Globus pallidus (tissue), 1 donor: ENCODE data around the gene PTPRD.
A peak's percentile ranks its signal among the peaks of the same experiment; 100 is the strongest.

ENCODE experiments used
- DNase-seq: peaks from one replicate; pipeline ENCODE4 v3.0.0-alpha.2; 2015; ENCODE audit warnings: low spot score

The PTPRD gene

DNA sequence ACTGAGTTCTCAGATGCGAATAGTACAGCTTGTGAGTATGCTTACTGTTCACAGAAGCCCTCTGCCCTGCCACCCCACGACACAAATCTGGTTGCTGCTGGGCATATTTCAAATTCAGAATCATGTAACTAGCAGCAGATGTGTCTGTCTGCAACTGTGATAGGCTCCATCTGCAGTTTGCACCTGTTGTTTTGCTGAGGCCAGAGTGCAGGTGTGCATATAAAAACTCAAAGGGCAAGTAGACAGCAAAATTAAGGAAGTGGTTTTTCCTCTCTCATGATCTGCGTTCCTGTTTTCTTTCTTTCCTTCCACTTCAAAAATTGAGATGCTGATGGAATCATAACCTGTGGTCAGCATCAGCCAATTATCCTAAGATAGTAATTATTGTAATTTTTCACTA, 1000.5 kb downstream of the PTPRD start:
- DNase-seq: no peak

DNA sequence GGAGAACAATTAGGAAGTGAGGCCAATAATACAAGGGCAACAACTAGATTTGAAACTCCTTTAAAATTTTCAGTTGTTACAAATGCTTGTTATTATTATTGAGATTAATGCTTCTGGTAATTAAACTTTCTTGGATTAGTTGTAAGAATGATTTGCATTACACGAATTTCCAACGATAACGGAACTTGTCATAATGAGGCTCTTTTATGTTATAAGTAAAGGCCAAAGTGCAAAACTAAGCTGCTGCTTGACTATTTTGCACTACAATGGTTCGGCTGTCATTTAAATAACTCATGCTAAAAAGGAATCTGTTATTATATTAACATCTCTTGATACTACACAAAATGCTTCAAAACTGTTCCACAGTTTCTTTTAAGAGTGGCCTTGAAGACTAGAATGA, 1007.1 kb downstream of the PTPRD start:
- no peak for DNase-seq

DNA sequence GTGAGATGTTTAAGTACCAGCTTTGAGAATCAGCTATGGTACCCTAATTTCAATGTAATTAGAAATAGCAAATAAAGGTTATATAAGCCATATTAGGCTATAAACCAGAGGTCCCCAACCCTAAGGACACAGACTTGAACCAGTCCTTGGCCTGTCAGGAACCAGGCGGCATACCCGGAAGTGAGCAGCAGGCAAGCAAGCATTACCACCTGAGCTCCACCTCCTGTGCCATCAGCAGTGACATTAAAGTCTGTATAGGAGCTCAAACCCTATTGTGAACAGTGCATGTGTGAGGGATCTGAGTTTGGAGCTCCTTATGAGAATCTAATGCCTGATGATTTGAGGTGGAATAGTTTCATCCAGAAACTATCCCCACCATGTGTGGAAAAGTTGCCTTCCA, 1009.5 kb downstream of the PTPRD start:
- no peak for DNase-seq

DNA sequence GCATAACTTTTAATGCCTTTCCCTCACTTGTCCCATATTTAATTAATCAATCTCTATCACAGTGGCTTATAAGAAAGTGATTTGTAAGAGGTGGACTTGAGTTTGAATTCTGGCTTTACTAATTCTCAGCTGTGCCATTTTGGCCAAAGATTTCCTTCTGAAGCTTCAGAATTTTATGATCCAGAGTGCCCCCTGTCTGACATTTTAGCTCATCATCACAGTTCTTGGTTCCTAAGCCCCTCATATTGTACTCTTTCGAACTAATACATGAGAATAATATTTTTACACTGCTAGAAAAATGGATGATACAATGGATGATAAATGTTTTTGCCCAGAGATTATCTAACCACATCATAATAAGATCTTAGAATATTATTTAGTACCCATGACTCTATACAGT, 1014.1 kb downstream of the PTPRD start:
- DNase-seq: no peak

DNA sequence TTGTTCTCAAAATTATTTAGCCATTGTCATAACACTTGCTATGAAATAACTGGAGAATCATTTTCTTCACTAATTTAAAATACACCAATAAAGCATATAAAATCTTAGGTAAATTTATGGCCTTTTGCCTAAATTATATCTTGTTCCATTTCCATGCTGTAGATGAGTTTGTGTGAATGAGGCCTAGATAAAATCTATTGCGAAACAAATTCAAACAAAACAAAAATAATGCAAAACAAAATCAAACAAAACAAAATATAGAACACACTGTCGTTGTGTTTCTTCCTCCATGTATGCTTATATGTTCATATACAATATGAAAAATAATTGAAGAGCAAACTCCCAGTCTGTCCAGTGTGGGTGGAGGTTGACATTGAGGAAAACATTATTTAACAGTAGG, 1020.7 kb downstream of the PTPRD start:
- no peak for DNase-seq

DNA sequence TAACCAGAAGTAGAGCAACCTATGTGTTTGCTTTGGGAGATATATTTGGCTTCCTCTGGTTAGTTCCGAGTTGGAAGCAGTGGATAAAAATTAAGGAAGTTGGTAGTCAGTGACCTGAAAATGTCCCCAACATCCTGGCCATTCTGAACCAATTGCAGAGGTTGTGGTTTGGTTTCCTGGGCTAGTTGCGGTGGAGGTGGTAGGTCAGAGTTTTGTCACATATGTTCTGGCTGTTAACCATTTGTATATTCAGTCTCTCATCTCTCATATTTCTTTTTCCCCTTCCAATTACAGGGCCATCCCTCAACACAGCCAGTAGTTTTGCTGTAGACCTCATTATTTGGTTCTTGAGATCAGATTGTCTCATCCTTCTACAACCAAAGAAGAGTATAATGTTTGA, 1026.9 kb downstream of the PTPRD start:
- DNase-seq: no peak

DNA sequence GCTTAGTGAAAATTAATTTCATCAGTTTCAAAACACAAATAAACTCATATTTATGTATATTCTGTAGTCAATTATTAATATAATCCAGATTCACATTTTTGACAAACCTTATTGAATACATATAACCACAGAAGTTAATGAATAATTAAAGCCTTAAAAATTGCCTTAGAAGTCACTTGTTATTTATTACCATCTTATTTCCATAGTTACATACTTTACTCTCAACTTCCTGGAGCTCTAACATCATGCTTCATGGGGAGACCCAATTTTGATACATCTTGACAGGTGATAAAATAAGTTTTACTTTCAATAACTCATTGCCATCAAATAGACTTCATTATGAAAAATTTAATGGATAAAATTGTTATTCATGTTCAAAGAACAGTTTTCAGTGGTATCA, 1038.7 kb downstream of the PTPRD start:
- DNase-seq: no peak

DNA sequence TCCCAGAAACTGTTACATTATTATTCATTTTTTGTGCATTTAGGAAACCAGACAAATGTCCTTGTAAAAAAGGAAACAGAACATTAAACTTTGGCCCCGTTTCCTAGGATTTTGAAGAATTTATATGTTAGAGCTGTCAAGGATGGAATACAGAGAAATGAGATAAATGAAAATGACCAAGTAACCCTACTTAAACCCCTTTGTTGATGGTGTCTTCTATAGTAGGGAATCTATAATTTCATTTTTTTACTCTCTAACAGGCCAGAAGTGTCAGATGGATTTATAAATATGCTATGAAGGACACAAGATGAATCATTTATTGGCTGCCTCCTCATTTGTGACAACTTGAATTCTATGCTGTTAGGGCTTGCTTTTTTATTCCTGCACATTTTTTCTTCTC, 1047.1 kb downstream of the PTPRD start:
- DNase-seq: no peak

DNA sequence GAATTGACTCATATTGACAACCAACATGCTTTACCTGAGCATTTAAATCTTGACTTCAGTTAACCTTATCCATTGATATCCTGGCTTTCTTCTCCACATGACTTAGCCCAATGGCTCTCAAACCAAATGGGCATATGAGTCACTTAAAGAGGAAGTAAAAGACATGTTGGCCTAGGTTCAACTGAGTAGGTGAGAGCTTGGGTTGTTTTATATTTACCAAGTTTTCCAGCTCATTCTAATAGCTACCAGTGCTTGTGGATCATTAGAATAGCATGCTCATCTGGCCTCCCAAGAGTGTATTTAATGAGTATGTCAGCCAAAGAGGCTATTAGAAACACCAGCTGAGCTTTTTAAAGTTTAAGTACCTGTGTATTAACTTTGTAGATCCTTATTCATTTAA, 1049.0 kb downstream of the PTPRD start:
- DNase-seq: no peak

DNA sequence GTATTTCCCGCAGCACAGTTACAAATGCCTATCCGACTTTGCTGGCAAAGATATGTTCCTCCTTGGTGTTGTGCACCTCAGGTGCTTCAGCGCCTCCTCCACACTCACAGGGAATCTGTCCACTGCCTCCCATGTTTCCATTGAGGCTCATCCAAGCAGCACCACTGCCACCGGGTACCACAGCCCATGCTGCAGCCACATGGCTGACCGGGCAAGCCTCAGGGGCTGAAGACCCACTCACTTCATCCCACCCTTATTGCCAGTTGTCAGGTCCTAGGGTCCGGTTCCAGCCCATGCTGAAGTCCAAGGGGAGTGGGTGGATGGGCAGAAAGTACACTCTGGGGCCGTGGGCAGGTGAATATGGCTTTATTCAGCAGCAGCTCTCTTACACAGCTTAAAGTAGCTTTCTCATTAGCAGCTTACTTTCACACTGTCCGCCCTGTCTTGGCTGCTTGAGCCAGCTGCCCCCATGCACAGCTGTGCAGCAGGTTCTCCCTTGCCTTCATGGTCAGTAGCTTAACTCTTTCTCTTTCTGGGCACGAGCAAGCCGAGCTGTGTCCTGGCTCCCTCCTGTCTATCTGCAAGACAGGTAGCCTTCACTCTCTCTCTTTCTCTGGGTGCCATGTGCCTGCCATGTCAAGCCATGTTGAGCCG, 1052.3 kb downstream of the PTPRD start:
- DNase-seq: no peak

DNA sequence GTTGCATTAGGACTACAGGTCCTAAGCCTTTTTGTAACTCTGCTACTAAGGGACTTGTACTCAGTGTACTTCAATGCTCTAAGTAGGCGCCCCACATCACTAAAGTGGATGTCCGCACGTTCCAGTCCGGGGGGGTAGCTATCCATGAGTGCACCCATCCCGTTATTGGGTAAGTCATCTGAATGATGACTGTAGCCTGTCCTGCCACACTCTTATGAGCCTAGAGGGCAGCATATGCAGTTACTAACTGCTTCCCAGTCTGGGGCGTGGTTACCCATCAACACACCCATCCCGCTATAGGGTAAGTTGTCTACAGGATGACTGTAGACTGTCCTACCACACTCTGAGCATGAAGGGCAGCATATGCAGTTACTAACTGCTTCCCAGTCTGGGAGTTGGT, 1053.9 kb downstream of the PTPRD start:
- no peak for DNase-seq

DNA sequence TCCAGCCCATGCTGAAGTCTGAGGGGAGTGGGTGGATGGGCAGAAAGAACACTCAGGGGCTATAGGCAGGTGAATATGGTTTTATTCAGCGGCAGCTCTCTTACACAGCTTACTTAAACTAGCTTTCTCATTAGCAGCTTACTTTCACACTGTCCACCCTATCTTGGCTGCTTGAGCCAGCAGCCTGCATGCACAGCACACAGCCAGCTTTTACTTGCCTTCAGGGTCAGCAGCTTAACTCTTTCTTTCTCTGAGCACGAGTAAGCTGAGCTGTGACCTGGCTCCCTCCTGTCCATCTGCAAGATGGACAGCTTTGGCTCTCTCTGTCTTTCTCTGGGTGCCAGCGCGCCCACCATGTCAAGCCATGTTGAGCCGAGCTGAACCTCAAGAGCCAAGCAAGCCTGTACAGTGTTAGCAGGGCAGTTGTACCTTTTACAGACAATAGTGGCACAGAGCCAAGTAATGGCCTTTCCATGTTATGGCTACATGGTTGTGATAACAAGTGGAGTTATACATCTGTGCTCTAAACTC, 1054.9 kb downstream of the PTPRD start:
- DNase-seq: no peak

DNA sequence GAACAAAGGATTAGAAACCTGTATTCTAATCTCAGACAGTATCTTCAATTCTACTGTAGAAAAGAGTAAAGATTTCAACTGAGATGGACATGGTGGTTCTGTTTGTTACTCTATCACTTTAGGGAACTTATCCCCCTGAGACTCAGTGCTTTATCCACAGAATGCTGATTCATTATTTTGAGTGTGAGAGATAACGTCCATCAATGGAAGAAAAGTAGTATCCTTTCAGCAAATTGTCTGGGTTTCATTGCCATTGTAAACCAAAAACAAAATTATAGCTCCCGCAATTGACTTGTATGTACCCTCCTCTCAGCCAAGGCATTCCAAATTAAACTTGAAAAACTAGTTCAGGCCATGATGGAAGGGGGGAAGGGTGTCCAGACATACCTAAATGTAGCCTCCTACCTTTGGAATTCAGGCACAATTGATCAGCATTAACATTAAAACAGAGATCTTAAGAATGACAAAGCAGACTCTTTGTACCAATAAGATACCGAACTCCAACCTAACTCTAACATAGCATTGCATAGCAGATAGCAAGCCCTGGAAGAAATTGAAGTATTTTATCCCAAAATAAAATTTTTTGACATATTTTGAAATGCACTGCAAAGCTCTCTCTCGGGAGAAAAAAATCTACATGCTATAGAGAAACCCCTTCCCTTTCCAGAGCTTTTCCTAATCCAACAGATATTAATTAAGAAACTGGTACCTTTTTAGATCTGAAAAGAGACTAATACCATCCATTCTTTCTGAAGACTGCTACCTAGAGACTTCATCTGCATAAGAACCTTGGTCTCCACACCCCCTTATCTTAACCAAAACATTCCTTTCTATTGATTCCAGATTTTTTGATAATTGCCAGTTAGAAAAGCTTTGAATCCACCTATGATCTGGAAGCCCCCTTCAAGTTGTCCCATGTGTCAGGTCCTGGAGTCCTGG, 1055.7 kb downstream of the PTPRD start:
- no peak for DNase-seq

DNA sequence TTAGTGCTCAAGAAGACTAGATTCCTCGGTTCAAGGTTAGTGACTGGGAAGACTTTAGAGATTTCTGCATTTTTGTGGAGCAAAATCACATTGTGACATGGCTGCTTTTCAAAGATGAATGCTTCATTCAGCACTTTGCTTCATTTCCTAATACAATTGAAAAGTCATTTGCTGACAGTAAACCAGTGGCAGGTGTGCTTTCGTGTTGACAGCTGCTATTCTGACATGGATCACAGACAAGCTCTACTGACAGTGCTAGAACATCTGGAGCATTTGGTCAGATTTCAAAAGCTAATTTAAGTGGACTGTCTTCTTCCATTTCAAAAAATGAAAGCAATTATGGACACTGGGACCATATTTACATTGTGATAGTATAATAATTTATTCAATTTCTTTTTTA, 1060.1 kb downstream of the PTPRD start:
- no peak for DNase-seq

DNA sequence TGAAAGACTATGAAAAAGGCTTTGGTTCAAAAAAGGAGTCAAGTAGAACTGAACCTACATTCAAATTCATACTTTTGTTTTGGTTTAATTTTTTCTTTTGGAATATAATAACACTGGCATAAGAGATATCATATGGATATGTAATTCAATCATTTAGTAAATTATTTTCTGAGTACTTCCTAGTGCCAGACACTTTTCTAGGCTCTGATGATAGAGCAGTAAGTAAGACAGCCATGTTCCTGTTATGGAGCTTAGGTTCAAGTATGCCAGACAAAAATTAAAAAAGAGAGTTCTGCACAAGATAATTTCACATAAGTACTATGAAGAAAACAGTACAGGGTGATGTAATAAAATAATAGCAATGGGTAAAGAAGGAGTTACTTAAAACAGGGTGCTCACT, 1074.0 kb downstream of the PTPRD start:
- no peak for DNase-seq

DNA sequence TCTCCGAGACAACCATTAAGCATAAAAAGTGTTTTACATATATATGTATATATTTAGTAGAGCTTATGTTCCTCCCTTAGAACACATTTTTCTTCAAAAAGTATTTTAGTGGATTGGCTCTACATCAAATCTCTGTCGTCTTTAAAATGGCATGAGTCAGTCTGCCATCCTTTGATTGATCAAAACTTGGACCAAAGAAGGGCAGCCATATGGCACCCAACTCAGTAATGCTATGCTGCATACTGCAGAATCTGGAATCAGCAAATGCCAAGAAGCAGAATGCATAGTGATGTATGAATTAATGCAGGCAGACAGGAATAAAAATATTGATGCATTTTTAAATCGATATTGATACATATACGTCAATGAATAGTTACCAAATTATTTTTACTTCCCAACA, 1074.4 kb downstream of the PTPRD start:
- no peak for DNase-seq

DNA sequence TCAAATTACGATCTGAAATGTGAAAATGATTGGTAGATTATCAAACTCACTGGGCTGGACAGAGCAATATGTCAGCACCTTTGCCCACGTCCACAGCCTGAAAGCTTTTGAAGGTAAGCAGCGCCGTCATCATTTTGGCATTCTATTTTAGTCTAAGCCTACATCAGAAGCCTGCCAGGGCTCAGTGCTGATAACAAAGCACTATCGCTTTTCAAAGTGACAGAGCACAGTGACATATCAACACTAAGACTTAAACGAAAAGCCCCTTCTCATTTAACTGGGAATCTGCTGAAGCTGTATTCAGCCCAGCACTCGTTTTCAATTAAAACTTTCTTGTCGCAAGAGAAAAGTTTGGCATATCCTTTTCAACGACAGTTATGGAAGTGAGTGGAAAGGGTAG, 1076.3 kb downstream of the PTPRD start:
- no peak for DNase-seq

DNA sequence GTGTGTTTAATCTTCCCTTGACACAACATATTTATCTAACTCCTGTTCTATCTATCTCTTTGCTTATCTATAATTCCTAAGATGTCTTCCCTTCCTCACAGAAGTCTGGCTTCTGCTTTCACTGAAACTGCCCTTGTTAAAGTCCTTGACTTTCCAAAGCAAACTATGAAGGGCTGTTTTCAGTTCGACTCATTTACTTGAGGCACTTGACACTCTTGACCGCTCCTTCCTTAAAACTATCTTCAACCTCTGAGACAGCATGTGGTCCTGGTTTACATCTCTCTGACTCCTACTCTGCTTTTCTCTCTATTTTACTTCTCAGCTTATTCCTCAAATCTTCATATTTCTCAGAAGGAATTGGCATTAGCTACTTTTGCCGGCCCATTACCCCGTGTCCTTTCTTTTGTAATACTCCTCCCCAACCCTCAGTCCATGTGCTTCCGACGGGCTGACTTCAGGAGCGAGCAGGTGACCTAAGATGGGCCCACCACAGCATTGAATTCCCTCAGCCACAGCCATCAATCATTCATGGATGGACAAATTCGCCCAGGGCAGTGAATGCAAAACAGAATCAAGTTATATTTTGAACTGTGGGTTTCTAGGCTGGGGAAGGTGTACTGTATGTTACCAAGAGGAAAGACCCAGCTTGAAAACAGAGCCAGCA, 1089.2 kb downstream of the PTPRD start:
- DNase-seq: no peak

DNA sequence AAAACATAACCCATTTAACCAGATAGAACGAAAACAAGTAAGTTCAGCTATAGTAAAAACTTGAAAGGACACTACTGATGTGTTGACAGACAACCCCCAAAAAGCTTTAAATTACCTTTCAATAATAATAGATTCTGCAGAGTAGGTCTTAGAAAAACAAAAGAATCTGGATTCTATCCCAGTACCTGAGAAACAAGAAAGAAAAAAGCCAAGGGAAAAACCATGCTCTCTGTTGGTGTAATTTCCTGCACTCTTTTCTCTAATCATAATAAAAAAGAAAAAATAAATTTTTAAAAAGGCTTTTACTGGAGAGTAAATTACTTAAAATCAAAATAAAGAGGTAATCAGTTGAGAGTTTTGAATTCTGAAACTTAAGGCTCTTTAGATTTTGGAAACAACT, 1090.4 kb downstream of the PTPRD start:
- no peak for DNase-seq

DNA sequence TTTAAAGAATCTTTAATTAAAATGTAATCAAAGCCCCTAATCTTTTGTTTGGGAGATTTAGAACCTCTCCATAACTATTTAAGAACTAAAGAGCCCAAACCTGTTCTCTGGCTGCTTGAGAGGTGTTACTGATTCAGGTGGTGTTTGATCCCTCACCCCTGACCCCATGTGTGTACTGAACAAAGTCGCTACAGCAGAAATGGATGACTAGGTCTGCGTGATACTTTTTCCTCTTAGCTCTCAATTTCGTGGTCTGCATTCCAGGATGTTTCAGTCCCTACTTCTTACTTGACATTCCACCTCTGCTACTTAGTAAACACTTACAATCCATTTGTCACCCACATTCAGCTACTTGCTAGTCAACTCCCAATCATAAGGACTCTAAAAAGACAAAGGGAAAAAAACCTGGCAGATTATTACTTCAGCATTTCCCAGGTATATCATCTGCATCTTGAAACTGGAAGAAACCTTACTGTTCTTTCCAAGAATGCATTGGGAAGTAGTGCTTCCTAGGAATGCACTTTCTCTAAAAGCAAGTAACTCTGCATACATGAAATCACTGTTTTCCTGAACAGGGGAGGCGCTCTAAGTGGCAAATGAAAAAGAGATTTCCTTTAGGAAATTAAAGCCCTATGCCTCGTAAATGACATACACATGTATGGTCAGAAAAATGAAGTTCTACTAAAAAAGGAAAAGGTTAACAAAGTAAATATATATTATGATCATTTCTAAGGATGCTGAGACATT, 1091.6 kb downstream of the PTPRD start:
- DNase-seq: no peak

DNA sequence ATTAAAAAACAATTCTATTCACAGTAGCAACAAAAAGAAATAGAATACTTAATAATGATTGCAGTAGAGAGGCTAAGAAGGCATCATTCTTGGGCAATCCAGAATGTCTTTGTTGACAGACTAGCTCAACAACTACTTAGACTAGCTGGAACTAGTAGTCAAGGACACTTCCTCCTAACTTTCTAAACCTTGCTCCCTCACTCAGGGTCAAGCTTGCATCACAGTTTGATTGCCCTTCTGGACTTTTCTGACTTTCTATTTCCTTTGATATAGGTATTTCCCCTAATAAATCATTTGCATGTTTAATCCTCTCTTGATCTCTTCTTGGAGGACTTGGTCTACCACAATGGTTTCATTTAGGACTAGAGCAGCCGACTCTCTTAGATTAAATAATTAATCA, 1107.9 kb downstream of the PTPRD start:
- DNase-seq: no peak

DNA sequence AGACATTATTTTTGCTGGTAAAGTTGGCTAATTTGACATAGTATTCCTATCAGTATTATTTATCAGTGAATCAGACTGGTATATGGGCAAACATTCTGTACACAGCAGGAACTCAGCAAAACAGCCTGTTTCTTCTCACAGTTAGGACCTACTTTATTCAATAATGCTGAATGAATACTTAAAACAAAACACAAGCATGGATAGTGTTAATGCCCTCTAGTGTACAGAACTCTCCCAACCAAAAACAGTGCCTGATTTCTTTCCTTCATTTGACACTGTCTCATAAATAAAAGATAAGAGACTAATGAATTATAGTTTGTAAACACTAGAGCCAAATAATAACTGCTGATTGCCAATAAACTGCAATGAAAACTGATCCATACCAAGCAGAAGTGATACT, 1113.3 kb downstream of the PTPRD start:
- peak; percentile 72 for DNase-seq
